ENCODE results near the gene TNFRSF18.
"Not testable (repeated sequence)": the region's sequence is repeated elsewhere in the genome, so short reads cannot be mapped to it uniquely, and the experiment has no call there.

TNFRSF18 gene

DNA sequence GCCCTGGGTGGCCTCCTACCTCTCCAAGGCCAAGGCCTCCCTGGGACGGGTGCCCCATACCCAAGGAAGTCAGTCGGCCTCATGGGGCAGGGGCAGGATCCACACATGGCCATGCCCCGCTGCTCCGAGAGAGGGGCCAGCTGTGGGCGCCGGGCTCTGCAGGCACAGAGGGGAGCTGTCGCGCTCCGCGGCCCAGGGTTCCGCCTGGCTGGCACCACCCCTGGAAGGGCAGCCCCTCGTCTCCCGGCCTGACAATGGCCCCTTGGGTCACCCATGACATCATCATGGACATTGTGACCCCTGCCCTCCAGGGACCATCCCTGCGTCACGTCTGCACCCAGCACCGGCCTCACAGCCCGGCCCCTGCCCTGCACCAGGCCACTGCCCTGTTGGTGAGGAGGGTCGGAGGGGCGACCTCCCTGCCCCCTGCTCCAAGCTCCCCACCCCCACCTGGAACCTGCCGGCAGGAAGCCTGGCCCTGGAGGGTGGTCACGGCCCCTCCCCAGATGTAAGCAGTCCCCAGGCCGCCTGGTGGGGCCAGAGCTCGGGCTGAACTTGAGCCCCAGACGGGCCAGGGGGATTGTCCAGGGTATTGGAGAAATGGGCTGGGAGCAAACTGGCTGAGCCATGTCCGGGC is 26.9 kb downstream of the TNFRSF18 start:
- DNase-seq (ENCODE audit: low read depth): no peak

GRCh38 chr1:1178794-1179331 is 27.5 kb downstream of the TNFRSF18 start:
- no peak for DNase-seq (ENCODE audit: low read depth)

- DNase-seq (ENCODE audit: low read depth): no peak
Measured at GRCh38 chr1:1177452-1178206, 28.8 kb downstream of the TNFRSF18 start.

DNA sequence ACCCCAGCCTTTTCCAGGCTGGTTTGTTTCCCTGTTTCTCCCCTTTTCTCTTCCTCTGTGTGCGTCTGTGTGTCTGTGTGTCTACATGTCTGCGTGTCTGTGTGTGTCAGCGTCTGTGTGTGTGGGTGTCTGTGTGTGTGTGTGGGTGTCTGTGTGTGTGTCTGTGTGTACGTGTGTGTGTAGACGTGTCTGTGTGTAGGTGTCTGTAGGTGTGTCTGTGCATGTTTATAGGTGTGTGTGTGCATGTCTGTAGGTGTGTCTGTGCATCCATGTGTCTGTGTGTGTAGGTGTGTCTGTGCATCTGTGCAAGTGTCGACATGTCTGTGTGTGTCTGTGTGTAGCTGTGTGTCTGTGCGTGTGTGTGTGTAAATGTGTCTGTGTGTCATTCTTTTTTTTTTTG is 29.5 kb downstream of the TNFRSF18 start:
- no peak for DNase-seq (ENCODE audit: low read depth)

DNA sequence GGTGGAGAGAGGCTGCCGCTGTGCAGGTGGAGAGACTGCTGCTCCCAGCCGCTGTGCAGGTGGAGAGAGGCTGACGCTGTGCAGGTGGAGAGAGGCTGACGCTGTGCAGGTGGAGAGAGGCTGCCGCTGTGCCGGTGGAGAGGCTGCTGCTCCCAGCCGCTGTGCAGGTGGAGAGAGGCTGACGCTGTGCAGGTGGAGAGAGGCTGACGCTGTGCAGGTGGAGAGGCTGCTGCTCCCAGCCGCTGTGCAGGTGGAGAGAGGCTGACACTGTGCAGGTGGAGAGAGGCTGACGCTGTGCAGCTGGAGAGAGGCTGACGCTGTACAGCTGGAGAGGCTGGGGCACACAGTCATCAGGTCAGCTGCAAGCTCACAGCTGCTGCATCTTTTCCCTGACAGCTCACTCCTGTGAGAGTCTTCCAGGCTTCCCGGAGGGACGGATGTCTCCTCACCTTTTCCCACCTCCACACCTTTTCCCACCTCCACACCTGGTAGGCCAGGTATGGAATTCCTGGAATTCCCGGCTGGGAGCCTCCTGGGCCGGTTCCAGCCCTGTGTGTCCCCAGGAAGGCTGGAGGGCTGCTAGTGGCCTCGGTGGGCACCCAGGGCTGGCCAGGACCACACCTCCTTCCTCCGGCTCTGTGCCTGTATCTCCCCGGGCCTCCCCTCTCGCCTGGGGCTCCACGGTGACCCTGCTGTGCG is 30.2 kb downstream of the TNFRSF18 start:
- not testable (repeated sequence) for DNase-seq (ENCODE audit: low read depth)

- no peak for DNase-seq (ENCODE audit: low read depth)
Measured at GRCh38 chr1:1175221-1176062, 30.9 kb downstream of the TNFRSF18 start.

DNA sequence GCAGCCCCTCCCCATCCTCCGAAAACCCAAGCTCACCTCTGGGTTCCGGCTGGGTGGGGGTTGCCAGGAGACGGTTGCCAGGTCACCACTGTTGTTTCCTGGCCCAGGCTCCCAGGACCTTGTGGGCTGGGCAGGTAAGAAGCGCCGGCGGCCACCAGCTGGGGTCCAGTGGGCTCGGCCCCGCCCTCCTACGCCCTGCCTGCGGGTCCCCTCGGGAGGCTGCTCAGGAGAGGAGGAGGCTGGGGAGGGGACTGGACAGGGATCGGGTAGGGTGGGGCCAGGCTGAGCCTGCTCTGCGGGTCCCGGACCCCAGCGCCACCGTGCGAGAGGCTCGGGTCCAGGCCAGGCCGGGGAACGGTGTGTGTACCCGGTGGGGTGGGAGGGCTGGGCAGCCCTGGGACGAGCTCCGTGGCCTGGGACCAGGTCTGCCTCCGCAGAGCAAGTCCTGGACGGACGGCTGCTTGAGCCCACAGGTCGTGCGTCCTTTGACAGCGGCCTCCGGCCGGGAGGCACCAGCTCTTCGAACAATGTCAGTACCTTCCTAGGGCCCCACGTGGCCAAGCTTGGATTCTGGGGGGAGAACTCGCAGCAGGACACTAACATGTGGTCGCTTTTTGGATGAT is 32.5 kb downstream of the TNFRSF18 start, which contains the start of gene TTLL10:
TSS of gene TTLL10 (plus strand) at position 88 of the 623 bp plus-strand sequence. CDS start 5,336 bp downstream, outside the sequence.
- no peak for DNase-seq (ENCODE audit: low read depth)

- DNase-seq (ENCODE audit: low read depth): no peak
Measured at GRCh38 chr1:1173061-1173792, 33.2 kb downstream of the TNFRSF18 start.

DNA sequence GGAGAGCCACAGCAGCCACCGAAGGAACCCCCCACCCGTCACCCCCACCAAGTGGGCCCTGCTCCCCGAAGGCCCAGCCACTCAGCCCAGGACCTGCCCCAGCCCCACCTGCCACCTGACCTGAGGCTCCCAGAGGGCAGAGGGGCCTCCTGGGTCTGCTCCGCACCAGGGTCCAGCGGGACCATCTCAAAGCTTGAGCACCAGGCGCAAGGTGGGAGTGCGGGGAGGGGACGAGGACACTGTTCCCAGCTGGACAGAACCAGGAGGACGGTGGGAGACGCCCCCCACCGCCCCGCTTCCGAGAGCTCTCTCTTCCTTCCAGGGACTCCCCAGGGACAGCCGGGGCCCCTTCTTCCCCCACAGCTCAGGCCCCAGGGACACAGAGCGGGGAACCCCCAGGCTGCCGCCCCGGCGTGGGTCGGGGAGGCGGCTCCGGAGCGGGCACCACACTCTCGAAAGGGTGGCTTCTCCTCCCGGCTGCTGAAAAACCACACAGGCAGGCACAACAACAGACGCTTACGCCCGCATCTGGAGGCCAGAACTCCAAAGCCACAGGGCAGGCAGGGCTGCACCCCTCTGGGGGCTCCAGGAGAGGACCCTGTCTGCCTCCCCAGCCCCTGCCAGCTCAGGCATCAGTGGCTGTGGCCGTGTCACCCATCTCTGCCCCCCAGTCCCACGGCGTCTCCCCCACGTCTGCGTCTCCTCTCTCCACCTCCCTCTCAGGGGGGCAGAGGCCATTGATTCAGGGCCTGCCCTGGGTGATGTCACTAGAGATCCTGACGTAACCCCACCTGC is 34.6 kb downstream of the TNFRSF18 start:
- no peak for DNase-seq (ENCODE audit: low read depth)

DNA sequence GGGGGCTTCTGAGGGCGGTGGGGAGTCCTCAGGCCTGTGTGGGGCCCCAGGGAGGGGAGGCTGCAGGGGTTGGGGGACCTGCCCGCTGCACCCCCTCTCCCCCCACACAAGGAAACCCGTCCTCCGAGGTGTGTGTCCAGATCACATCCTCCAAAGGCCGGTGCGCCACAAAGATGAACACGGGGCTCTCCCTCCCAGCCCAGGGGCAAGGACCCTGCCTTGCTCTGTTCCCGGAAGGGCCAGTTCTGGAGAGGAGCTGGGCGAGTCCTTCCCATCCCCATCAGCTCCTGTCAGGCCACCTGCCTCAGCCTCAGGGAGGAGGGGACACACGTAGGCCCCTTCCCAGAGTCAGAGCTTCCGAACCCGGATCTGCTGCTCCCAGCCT is 35.2 kb downstream of the TNFRSF18 start:
- no peak for DNase-seq (ENCODE audit: low read depth)

GRCh38 chr1:1170215-1171091 is 35.9 kb downstream of the TNFRSF18 start:
- no peak for DNase-seq (ENCODE audit: low read depth)

- no peak for DNase-seq (ENCODE audit: low read depth)
Measured at GRCh38 chr1:1169429-1170214, 36.8 kb downstream of the TNFRSF18 start.

DNA sequence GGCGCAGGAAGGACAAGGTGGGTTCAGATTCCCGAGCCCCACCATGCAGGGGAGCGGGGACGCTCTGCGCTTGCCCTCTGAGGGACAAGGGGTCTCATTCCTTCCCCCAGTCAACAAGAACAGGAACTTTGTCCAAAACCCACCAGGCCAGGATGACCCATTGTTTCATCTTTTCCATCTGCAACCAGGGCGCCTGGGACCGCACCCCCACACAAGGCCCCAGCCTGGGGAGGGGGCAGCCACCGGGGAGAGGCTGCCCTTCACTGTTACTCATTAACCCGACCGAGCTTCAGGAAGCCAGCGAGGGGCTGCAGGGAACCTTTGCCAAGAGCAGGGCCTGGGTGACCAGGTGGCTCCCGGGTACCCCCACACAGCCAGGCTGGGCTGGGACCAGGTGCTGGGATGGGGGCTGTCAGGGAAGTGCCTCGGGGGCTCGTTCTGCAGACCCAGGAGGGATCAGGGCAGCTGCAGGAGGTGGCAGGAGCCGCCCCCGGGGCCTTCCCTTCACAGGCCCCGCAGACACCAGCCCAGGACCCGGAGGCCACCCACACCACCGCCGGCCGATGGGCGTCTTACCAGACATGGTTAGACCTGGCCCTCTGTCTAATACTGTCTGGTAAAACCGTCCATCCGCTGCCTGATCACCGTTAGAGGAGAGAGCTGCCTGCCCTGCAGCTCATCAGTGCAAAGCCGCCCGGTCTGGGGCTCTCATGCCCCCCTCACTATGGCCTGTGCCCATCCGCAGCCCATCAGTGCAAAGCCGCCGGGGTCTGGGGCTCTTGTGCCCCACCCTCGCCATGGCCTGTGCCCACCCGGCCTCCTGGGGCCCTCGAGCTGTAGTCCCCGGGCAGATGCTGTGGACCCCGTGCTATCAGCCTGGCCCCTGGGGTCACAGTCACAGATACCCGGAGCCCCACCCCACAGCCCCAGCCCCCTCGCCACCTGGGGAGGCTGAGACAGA is 37.7 kb downstream of the TNFRSF18 start:
- no peak for DNase-seq (ENCODE audit: low read depth)

DNA sequence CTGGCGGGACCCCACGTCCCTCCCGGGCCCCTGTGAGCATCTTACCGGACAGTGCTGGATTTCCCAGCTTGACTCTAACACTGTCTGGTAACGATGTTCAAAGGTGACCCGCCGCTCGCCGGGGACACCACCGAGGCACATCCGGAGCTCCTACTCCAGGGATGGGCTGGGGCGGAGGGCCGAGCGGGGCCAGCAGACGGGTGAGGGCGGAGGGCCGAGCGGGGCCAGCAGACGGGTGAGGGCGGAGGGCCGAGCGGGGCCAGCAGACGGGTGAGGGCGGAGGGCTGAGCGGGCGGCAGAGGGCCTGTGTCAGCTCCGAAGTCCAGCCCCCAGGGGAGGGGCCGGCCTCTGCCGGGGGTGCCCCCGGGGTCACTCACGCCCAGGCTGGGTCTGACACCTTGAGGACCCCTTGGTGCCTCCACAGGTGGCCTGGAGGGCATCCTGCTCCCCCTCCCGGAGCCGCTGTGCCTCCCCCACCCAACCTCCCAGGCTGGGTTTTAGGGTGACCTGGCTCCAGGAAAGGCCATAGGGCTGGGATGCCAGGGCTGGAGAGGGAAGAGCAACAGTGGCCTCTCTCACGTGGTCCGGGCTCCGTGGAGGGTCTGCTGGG is 38.4 kb downstream of the TNFRSF18 start:
- DNase-seq (ENCODE audit: low read depth): no peak

DNA sequence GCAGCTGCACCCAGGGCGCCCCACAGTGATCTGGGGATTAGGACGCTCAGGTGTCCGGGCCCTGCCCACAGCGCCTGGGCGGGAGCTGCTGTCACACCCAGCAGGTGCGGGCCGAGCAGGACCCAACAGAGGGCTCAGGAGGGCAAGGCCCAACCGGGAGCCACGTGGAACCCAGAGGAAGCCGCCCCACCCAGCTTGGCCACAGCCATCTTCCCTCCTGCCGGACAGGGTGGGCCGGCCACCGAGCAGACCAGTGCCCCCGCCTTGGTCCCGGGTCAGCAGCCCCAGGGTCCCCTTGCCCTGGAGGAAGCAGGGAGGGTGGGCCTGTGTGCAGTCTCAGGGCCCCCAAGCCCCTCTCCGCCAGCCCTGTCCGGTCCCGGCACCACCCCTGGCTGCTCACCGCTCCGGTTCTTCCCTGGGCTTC is 39.0 kb downstream of the TNFRSF18 start:
- DNase-seq (ENCODE audit: low read depth): no peak

GRCh38 chr1:1166642-1167397 is 39.6 kb downstream of the TNFRSF18 start:
- DNase-seq (ENCODE audit: low read depth): no peak

Measured in non-pigmented ciliary epithelial cell (primary cell).